Right lung (tissue), 10 donors: ENCODE measurements around the gene CCDC195. TPM values are rescaled to one million over a fixed set of nuclear protein-coding genes. Genes with fewer than 3 reads are reported as not detected.

Source experiments
- DNase-seq, 2 donors: peaks; one replicate each; pipeline ENCODE4 v3.0.0-alpha.2; 2013
- long read RNA-seq, 8 donors: transcript quantifications; one replicate each; lab custom pipeline, GENCODE V29; 2026
- polyA plus RNA-seq, 5 donors: library from polyadenylated mRNA; unstranded; fragments of 120-200 nt; gene quantifications; one replicate each; pipeline versions ENCODE4 v1.2.1 to v1.2.3, GENCODE V29; 2013; ENCODE audit warnings: inconsistent platforms in 1 of 5, low replicate concordance in 1 of 5; ENCODE audit not compliant: insufficient read length in 5 of 5, insufficient read depth in 1 of 5

The CCDC195 gene, protein sequence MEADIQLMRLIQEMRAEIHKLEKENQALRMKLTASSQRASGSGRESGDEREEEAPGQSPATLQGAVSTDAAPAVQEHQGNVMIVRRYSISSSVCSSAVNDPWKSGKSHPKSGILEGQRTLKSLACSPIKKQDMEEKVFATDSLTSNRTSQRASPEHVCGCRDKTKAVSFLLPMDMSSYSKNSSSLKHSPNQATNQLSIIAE
- polyA plus RNA-seq: not detected
- long read RNA-seq, donor 1: 0 reads
- long read RNA-seq, donor 2: 0 reads
- long read RNA-seq, donor 3: 0 reads
- long read RNA-seq, donor 4: 0 reads
- long read RNA-seq, donor 5: 0 reads
- long read RNA-seq, donor 6: 0 reads
- long read RNA-seq, donor 7: 0 reads
- long read RNA-seq, donor 8: 0 reads

DNA sequence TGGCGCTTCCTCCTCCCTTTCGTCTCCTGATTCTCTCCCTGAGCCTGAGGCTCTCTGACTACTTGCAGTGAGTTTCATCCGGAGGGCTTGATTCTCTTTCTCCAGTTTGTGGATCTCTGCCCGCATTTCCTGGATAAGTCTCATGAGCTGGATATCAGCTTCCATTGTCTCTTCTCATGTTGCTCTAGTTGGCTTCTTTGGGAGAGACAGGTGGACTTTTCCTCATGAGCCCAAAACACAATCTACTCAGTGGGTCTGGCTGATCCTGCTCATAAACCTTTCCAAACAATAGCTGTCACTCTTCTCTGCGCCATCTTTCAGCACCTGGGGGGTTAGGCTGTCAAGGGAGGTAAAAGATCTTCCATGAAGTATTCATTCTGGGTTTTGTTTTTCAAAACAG, at the start of gene CCDC195:
Gene CCDC195, minus strand, starts transcription at position 165 of the 400 bp plus-strand sequence. Its CDS starts 0 bp downstream, at position 165.
- no peak for DNase-seq

DNA sequence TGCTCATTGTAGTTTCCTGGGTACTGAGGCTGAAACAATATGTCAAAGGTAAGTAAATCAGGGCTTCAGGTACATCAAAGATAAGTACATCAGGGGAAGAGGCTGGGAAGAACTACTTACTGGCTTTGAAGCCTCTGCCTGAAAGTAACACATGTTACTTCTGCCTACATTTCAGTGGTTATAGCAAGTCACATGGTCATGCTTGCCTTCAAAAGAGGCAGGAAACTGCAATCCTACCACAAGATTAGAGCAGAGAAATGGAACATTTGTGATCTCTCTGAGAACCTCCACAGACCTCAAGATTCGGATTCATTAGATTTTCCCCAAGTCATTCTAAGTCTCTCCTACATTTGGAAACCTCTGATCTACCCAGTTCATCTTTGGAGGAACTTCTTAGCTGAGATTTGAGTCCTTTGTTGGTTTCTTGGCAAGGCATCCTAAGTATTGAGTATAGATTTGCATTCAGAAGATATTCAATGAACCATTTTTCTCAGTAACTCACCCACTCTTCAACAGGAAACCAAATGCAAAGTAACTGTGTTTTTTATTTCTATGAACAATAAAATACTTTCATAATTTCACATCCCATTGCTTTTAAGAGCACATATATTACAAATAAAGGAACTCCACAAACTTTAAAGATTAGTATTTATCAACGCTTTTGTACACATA, 48.5 kb upstream of the CCDC195 start:
- no peak for DNase-seq

DNA sequence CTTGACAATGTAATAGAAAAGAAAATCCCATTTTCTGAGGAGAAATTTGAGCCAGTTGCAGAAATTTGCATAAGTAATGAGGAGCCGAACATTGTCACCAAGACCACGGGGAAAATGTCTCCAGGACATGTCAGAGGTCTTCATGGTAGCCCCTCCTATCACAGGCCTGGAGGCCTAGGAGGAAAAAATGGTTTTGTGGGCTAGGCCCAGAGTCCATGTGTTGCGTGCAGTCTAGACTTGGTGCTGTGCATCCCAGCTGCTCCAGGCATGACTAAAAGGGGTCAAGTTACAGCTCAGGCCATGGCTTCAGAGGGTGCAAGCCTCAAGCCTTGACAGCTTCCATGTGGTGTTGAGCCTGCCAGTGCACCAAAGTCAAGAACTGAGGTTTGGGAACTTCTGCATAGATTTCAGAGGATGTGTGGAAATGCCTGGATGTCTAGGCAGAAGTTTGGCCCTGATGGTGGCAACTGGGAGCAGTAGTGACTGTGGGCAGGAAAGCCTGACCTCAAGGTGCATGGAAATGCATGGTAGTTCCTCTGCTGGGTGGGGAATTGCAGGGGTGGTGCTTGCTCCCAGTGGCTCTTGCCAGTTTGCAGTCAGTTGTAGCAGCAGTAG, 41.9 kb upstream of the CCDC195 start:
- DNase-seq: no peak

DNA sequence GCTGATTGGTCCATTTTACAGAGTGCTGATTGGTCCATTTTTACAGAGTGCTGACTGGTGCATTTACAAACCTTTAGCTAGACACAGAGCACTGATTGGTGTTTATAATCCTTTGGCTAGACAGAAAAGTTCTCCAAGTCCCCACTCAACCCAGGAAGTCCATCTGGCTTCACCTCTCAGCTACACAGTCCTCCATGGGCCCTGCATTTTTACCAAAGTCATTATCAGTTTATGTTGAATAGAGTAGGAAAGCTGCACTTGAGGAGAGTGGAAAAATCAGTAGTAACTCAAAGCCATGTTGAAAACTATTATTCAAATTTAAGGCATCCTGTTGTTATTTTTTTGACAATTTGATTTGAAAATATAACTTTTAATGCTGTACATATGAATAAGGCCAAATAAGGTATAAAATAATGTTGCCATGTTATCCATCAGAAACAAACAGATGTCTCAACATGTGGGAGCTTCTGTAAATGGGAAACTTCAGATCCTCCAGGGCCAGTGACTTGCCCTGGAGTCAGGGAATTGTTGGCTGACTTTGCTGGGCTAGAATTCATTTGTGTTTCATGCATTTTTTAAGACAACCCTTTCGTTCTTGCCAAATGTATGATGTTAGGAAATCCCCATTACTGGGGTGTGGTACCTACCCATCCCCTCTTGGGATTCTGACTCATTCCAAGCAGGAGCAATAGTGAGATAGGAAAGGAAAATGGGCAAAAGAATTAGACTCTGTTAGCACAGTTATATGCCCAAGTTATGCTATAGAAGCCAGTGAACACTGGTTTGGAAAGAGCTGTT, 37.8 kb upstream of the CCDC195 start:
- DNase-seq: no peak

DNA sequence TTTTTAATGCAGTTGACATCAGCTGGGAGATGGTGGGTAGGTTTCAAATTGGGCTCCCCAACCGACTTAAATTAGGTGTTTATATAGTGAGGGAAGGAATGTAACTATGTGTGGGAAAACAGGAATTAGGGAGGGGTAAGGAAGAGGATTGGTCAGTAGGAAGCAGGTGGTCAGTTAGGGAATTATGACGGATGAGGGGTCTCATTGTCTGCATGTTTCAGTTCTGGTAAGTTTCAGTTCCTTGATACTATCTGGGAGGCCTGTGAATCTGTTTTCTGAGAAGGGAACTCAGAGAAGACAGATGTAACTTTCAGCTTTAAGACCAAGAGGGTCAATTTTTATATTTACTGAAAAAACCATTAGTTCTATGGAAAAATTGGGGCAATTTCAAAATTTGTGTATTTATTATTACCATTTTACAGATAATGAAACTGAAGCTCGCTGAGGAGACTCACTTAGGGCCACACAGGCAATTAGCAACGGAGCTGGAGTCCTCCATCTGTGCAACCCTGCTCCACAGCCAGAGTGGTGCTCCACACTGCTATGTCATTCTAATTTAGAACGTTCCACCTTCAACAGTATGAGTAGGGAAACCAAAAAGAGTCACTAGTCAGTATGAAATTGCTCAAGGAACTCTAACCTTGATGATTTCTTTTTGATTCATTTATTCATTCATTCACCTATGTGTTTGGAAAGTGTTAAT, 36.0 kb upstream of the CCDC195 start:
- no peak for DNase-seq

DNA sequence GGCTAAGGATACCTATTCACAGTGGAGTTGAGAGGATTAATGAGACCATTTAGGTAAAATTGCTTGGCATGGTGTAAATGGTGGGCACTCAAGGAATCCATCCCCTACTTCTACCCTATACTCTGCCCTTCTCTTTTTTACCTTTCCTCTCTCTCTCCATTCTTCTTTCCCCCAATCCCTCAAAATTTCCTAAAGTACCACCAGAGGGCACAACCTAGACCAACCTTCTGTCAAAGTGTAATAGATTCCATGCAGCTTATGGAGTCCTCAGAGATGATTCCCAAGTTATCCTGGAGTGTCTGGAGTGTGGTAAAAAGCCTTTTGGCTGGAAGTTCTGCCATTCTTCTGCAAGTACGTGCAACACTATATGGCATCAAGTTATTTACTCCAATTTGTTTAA, 33.0 kb upstream of the CCDC195 start:
- DNase-seq: no peak

DNA sequence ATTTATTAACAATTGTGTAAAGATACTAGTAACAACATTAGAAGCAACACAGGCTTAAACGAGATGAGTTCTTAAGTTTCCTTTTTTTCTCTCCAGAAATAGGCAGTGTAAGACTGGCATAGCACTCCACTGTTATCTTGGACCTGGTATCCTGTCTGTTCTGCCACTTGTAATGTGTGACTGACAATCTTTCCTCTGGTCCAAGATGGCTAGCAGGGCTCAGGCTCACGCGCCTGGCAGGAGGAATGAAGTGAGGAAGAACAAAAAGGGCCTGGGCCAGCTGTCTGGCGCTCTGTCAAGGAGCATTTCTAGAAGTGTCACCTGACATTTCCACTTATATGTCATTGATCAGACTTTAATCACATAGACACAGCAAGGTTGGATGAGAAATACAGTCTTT, 31.6 kb upstream of the CCDC195 start:
- DNase-seq: no peak

DNA sequence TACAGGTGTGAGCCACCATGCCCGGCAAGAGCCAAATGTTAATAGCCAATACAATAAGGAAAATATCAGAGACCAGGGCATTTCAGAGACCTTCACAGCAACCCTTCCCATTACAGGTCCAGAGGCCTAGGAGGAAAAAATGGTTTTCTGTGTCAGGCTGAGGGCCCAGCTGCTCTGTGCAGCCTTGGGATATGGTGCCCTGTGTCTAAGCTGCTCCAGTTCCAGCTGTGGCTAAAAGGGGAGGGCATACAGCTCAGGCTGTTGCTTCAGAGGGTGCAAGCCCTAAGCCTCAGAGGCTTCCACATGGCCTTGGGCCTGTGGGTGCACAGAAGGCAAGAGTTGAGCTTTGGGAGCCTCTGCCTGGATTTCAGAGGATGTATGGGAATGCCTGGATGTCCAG, 20.1 kb upstream of the CCDC195 start:
- DNase-seq: no peak

DNA sequence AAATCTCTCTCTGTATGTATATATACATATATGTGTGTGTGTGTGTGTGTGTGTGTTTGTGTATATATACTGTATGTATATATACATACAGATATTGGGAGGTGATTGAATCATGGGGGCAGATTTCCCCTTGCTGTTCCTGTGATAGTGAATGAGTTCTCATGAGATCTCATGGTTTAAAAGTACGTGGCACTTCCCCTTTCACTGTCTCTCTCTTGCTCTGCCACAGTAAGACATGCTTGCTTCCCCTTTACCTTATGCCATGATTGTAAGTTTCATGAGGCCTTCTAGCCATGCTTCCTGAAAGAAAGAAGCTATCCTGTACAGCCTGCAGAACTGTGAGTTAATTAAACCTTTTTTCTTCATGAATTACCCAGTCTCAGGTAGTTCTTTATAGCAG, 18.8 kb upstream of the CCDC195 start:
- DNase-seq: no peak

DNA sequence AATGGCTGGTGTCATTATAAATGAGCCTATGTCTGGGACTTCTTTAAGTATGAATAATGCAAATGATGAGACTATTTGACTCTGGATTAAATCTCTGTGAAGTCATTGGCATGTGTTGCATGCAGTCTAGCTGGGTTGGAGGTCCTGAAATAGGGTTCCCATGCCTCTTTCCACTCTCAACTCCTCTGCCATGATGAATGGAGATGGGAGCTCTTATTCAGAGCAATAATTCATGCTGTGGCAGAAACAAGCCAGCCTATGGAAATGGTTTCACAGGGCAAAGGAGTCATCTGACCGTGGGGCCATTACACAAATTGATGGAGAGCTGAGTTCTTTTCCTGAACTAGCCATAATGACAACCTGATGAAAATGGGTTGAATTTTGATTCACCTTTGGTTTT, 15.5 kb upstream of the CCDC195 start:
- no peak for DNase-seq

DNA sequence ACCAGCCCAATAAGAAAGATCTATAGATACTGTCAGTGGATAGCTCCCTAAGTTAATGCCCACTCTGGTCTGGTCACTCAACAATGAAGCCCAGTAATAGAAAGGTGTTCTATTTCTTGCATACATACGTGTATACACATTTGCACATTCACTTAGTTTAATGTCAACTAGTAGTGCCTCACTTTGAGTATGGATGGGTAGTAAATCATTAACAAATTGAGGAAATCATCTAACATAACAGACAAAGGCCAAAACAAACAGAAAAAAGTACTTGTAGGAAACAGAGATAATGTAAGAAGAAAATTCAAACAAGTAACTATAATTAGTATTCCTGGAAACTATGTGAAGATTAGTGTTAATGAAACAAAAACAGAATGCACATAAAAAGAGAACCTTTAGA, 13.3 kb upstream of the CCDC195 start:
- no peak for DNase-seq

DNA sequence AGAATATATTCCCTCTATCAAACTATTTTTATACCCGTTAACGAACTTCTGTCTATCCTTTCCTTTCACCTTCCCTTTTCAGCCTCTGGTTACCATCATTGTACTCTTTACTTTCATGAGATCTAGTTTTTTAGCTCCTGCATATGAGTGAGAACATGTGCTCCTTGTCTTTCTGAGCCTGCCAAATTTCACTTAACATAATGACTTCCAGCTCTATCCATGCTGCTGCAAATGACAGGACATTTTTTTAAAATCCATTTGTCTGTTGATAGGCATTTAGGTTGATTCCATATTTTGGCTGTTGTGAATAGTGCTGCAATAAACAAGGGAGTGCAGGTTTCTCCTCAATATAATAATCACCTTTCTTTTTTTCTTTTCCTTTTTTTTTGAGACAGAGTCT, 8.2 kb upstream of the CCDC195 start:
- DNase-seq: no peak

DNA sequence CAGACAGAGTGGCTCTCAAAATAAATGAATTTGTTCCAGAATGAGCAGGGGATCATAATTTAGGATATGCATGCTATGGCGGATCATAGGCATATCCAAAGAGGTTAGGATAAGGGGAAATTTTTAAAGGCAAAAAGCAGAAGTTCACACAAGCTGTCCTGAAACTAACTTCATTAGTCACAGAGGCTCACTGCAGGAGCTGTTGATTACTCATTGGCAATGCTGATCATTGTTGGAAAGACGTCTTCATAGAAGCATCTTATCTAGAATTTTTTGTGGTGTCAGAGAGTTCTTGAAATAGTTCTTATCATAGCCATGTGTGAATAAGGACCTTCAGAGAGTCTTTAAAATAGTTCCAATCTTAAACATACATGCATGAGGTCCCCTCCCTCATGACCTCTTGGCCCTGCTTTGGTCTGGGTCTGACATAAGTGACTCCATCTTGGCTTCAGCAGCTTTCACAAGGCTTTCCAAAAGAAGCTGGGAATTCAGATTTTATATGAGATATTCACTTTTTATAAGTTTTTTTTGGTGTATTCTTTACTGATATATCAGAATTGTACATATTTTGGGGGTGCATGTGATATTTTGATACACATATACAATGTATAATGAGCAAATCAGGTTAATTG, 7.5 kb upstream of the CCDC195 start:
- DNase-seq: no peak

DNA sequence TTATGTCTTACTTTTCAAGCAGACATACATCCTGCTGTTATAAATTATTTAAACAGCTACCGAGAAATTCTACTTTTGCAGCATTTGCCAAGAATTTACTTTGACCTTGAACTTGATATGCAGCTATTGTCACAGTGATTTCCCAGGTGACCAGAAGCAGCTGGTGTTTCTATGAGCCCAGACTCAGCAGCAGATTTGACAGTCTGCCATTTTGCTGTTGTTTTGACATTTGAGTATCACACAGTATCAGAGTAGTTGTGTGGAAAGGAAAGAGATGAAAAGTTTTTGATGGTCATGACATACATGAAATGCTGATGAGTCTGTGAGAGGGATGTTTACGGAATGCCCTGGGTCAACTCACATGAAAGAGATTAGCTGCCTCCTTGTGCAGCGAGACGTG, 6.6 kb upstream of the CCDC195 start:
- DNase-seq: no peak

DNA sequence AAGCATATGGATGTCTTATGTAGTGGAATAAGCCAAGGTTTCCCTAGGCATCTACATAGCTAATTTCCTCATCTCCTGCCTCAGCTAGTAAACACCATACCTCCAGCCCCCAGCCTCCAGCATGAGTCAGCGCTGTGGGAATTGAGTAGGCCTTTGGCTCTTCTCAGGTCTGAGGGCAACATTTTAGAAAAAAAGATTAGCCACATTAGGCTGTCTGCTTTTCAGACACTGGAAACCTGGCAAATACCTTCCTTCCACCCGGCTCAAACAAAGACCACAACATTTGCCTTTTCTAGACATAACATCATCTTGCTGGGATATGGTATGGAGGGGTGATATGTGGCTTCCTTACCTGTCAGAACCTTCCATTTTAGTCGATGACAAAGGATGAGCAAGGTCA, 6.1 kb upstream of the CCDC195 start:
- no peak for DNase-seq

DNA sequence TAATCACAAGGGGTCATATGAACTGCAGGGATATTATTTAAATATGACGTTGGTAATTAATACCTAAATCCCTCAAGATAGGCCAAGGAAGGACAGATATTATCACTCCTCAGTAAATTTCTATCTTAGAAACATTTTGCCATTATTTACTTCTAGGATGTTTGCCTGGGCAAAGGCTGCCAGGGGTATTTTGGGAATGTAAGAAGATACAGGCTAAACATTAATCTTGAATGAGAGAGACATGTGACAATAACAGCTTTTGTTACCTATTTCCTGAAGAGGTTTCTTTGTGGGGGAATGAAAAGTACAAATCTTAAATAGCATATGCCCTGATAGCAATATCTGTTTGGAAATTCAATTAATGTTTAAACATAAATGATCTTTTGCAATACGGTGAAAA, 756 bp upstream of the CCDC195 start:
- no peak for DNase-seq

DNA sequence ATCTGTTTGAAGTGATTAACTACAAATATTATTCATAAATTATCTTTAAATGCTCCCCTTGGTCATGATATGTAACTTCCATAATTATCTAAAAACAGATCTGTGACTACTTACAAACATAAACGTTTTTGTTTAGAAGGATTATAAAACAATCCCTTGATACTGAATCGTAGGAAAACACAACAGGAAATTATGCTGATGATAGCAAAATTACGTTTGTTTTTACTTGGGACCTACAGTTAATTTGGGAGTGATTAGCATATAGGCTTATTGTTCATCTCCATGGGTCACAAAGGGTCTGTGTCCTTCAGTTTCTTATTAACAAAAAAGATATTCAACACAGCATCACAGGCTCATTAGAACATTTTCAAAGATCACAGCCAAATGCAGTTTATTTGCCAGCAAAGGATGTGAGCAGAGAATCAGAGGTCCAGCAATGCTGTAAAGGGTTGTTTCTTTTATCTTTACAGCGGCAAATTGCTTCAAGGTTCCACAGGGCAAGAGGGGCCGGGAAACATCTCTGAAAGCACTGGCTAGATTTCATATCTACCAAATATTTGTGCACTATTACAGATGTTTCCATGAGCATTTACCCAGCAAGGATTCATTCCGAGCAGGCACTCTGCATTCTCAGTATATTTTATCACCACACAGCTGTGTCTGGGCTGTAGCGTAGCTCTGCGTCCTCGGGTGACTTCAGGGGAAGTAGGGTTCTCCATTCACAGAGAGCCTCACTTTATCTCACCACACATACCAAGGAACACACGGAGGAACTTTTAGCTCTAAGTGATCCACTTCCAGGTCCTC, 4.1 kb downstream of the CCDC195 start:
- DNase-seq: no peak

DNA sequence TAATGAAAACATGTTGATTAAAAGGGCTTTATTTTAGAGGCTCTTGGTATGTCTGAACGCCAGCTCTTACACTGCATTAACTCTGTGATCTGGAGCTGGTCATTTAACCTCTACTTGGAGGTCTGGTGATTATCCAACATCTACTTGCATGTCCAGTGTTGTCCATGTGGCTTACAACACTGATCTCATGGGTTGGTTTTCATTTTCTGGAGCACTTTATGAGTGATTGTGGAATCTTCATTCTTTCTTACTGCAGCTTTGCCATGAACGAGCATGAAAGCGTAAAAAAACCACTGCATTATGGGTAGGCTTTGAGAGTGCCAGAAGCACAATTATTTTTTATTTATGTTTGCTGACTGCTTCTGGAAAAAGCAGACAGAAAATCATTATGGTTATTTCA, 4.8 kb downstream of the CCDC195 start:
- no peak for DNase-seq

DNA sequence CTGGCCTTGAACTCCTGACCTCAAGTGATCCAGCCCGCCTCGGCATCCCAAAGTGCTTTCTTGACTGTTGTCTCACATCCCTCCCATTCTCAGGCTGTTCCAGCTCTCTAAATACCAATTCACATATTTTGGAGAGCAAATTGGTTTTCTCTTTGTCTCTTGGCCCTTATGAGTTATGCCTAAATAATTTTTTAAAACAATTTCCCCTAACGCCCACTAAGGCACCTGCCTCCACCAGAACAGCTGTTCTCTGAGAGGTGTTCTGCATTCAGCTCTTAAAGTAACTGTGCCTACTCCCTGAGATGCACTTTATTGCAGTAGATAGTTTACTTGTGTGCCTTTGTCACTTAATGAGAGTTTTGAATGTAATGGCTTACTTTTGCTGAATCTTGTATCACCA, 6.9 kb downstream of the CCDC195 start:
- no peak for DNase-seq

DNA sequence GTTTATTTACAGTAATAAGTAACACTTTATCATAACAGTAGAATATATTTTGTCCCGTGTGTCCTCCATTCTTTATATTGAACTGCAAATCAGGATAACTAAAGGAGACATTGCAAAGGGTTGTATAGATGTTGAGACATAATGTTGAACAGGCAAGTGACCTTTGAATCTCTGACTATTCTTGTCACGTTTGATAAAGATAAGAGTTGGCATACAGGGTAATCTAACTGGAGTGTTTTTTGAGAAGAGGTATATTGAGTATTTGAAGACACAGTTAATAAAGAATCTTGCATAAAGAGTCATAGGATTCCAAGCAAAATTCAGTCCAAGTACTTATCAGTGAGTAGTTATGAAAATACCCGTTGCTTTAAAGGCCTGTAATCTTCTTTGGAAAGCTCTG, 21.7 kb downstream of the CCDC195 start:
- DNase-seq: no peak
